ENCODE results near the gene SIRT3. TPM values are rescaled to one million over a fixed set of nuclear protein-coding genes. Genes with fewer than 3 reads are reported as not detected.
"Not testable (repeated sequence)": the region's sequence is repeated elsewhere in the genome, so short reads cannot be mapped to it uniquely, and the experiment has no call there.

The SIRT3 gene
- total and polyA plus RNA-seq, 2 of the 4 experiments (the other 2 are of a cell fraction), result 5.4 to 18.6 TPM

DNA sequence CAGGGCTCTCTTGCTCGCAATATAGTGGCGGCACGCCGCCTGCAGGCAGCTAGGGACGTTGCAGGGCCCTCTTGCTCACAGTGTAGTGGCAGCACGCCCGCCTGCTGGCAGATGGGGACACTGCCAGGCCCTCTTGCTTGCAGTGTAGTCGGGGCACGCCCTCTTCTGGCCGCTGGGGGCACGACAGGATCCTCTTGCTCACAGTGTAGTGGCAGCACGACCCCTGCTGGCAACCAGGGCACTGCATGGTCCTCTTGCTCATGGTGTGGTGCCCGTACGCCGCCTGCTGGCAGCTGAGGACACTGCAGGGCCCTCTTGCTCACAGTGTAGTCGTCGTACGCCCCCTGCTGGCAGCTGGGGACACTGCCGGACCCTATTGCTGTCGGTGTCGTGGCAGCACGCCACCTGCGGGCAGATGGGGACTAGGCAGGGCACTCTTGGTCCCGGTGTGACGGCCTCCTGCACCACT lies 46.3 kb downstream of the SIRT3 start:
- dilution Hi-C loops (cut with HindIII; ENCODE audit: low sequenced_read_pairs, unreplicated experiment); H3K9ac ChIP-seq (ENCODE audit: low read depth, low read length); DNase-seq; H3K9me1 ChIP-seq (ENCODE audit: insufficient read depth, low read length); H2BK5ac ChIP-seq (ENCODE audit: low read depth, low read length, poor library complexity, severe bottlenecking); H4K5ac ChIP-seq (ENCODE audit: low read depth, low read length); intact Hi-C loops (cut with micrococcal nuclease); H3K36me3 ChIP-seq (ENCODE audit: control insufficient read depth, insufficient read depth, low read length); H4K20me1 ChIP-seq (ENCODE audit: insufficient read depth, low read length); H3K79me1 ChIP-seq (ENCODE audit: low read depth in 1 of 2, low read length in 2 of 2); POLR2A ChIA-PET (ENCODE audit: unreplicated experiment); CTCF ChIA-PET; H2BK15ac ChIP-seq (ENCODE audit: low read depth, low read length); H2AFZ ChIP-seq (replicated peaks; ENCODE audit: low read length, poor library complexity); H3K23ac ChIP-seq (ENCODE audit: low read depth, low read length); H3K4me2 ChIP-seq (ENCODE audit: low read depth, low read length); BruUV-seq (replicated peaks); H2AK9ac ChIP-seq (replicated peaks; ENCODE audit: low read depth, low read length, poor library complexity); H3K4me3 ChIP-seq (ENCODE audit: insufficient read depth, low read depth, low read length); H3K9me3 ChIP-seq (ENCODE audit: control insufficient read depth, insufficient read depth, low read length); in situ Hi-C loops (cut with MboI; ENCODE audit: low sequenced_read_pairs); H2BK120ac ChIP-seq (ENCODE audit: low read depth, low read length); H4K8ac ChIP-seq (ENCODE audit: low read depth in 2 of 2, low read length in 2 of 2); H3K56ac ChIP-seq (ENCODE audit: extremely low read depth, insufficient read depth, low read length); H3K18ac ChIP-seq (ENCODE audit: low read depth, low read length); H3K14ac ChIP-seq (replicated peaks; ENCODE audit: low read depth, low read length); H2AK5ac ChIP-seq (ENCODE audit: low read depth, low read length); H2BK20ac ChIP-seq (ENCODE audit: low read depth, low read length); H3K27me3 ChIP-seq (ENCODE audit: control insufficient read depth, insufficient read depth, low read length); H3K27ac ChIP-seq (ENCODE audit: insufficient read depth, low read length); H3K4ac ChIP-seq (ENCODE audit: low read depth, low read length); H4K91ac ChIP-seq (ENCODE audit: insufficient read depth, low read depth, low read length); H3K4me1 ChIP-seq (ENCODE audit: control insufficient read depth, insufficient read depth, low read length): not testable (repeated sequence)
- peak; percentile 58 for ATAC-seq (ENCODE audit: low read depth)
- WGBS, 2 experiments (ENCODE audit: extremely low coverage in 2 of 2, insufficient read length in 1 of 2), result 69% methylated on average over 3 of the region's 25 CpGs; no CpG with 5 or more reads in 1 of the 2 experiments
- TF ChIP-seq, protein P1, sequence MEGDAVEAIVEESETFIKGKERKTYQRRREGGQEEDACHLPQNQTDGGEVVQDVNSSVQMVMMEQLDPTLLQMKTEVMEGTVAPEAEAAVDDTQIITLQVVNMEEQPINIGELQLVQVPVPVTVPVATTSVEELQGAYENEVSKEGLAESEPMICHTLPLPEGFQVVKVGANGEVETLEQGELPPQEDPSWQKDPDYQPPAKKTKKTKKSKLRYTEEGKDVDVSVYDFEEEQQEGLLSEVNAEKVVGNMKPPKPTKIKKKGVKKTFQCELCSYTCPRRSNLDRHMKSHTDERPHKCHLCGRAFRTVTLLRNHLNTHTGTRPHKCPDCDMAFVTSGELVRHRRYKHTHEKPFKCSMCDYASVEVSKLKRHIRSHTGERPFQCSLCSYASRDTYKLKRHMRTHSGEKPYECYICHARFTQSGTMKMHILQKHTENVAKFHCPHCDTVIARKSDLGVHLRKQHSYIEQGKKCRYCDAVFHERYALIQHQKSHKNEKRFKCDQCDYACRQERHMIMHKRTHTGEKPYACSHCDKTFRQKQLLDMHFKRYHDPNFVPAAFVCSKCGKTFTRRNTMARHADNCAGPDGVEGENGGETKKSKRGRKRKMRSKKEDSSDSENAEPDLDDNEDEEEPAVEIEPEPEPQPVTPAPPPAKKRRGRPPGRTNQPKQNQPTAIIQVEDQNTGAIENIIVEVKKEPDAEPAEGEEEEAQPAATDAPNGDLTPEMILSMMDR (conservative IDR thresholded peaks at IDR 0.05; ENCODE audit: low read depth, low read length), result 0 out of 2 replicates have a peak, but pooled peaks have one; percentile 18

- H2AFZ ChIP-seq (replicated peaks; ENCODE audit: low read length, poor library complexity); in situ Hi-C loops (cut with MboI; ENCODE audit: low sequenced_read_pairs); H2AK5ac ChIP-seq (ENCODE audit: low read depth, low read length); dilution Hi-C loops (cut with HindIII; ENCODE audit: low sequenced_read_pairs, unreplicated experiment); H3K79me1 ChIP-seq (ENCODE audit: low read depth in 1 of 2, low read length in 2 of 2); DNase-seq; H3K27ac ChIP-seq (ENCODE audit: insufficient read depth, low read length); H2BK5ac ChIP-seq (ENCODE audit: low read depth, low read length, poor library complexity, severe bottlenecking); H2BK15ac ChIP-seq (ENCODE audit: low read depth, low read length); H3K36me3 ChIP-seq (ENCODE audit: control insufficient read depth, insufficient read depth, low read length); intact Hi-C loops (cut with micrococcal nuclease); H2BK120ac ChIP-seq (ENCODE audit: low read depth, low read length); H4K8ac ChIP-seq (ENCODE audit: low read depth in 2 of 2, low read length in 2 of 2); ATAC-seq (ENCODE audit: low read depth); BruUV-seq (replicated peaks); H3K9me3 ChIP-seq (ENCODE audit: control insufficient read depth, insufficient read depth, low read length); CTCF ChIA-PET; H2AK9ac ChIP-seq (replicated peaks; ENCODE audit: low read depth, low read length, poor library complexity); H3K27me3 ChIP-seq (ENCODE audit: control insufficient read depth, insufficient read depth, low read length); H3K4ac ChIP-seq (ENCODE audit: low read depth, low read length); H3K23ac ChIP-seq (ENCODE audit: low read depth, low read length); H3K4me1 ChIP-seq (ENCODE audit: control insufficient read depth, insufficient read depth, low read length); H3K4me2 ChIP-seq (ENCODE audit: low read depth, low read length); H3K14ac ChIP-seq (replicated peaks; ENCODE audit: low read depth, low read length); H3K18ac ChIP-seq (ENCODE audit: low read depth, low read length); H3K9ac ChIP-seq (ENCODE audit: low read depth, low read length); H3K4me3 ChIP-seq (ENCODE audit: insufficient read depth, low read depth, low read length); H4K91ac ChIP-seq (ENCODE audit: insufficient read depth, low read depth, low read length); H4K5ac ChIP-seq (ENCODE audit: low read depth, low read length); H3K56ac ChIP-seq (ENCODE audit: extremely low read depth, insufficient read depth, low read length); H4K20me1 ChIP-seq (ENCODE audit: insufficient read depth, low read length); H2BK20ac ChIP-seq (ENCODE audit: low read depth, low read length); H3K9me1 ChIP-seq (ENCODE audit: insufficient read depth, low read length); POLR2A ChIA-PET (ENCODE audit: unreplicated experiment): not testable (repeated sequence)
- WGBS, 2 experiments (ENCODE audit: extremely low coverage in 2 of 2, insufficient read length in 1 of 2), result no CpG with 5 or more reads among the region's 55 CpGs
These were observed 46.9 kb downstream of the SIRT3 start for GRCh38 chr11:189200-189783.

Measured in IMR-90 (cell line).